Thyroid gland (tissue), 4 donors: ENCODE data around the gene GRB10.

Source experiments
- POLR2A ChIP-seq, 2 donors: fragments of 450-650 bp; IDR thresholded peaks; one replicate each; pipeline ENCODE4 v1.6.1; 2017; ENCODE audit warnings: antibody characterized with exemption in 2 of 2, mild to moderate bottlenecking in 2 of 2, moderate library complexity in 1 of 2
- TF ChIP-seq, protein P1 (sequence below), 6 experiments: fragments of 200-600 bp in 3 of 6; fragments of 450-650 bp in 3 of 6; sonication (generic) in 3 of 6; IDR thresholded peaks; one replicate each; pipeline ENCODE4 v1.5.1; 2016 to 2019; ENCODE audit warnings: antibody characterized with exemption in 6 of 6, mild to moderate bottlenecking in 2 of 6, inconsistent platforms in 1 of 6, moderate library complexity in 1 of 6

DNA sequence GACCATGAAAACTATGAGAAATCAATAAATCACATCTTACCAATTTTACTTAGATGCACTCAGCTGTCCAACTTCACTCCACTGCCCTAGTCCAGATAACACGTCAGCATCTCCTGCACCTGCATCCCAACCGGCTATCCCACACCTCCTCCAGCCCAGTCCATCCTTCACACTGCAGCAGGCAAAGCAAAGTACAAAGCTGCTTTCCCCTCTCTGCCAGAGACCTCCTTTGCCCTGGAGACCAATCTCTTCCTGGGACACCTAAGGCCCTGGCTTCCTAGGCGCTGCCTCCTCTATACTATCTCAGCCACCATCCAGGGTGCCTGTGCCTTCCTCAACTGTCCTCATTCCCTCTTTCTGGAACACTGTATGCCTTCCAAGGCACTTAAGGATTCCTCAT lies 127.2 kb downstream of the GRB10 start:
- TF ChIP-seq, protein P1, sequence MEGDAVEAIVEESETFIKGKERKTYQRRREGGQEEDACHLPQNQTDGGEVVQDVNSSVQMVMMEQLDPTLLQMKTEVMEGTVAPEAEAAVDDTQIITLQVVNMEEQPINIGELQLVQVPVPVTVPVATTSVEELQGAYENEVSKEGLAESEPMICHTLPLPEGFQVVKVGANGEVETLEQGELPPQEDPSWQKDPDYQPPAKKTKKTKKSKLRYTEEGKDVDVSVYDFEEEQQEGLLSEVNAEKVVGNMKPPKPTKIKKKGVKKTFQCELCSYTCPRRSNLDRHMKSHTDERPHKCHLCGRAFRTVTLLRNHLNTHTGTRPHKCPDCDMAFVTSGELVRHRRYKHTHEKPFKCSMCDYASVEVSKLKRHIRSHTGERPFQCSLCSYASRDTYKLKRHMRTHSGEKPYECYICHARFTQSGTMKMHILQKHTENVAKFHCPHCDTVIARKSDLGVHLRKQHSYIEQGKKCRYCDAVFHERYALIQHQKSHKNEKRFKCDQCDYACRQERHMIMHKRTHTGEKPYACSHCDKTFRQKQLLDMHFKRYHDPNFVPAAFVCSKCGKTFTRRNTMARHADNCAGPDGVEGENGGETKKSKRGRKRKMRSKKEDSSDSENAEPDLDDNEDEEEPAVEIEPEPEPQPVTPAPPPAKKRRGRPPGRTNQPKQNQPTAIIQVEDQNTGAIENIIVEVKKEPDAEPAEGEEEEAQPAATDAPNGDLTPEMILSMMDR (IDR thresholded peaks at IDR 0.05), result no peak
- TF ChIP-seq POLR2A (IDR thresholded peaks at IDR 0.05), result no peak
